SKM-1 (cell line): ENCODE results near the gene AOX1.
"Not testable (repeated sequence)": the region's sequence is repeated elsewhere in the genome, so short reads cannot be mapped to it uniquely, and the experiment has no call there.

ENCODE experiments used
- DNase-seq: peaks from one replicate; lab custom pipeline; 2025; ENCODE audit not compliant: unreplicated experiment; lab: John Stamatoyannopoulos, UW

Gene AOX1

DNA sequence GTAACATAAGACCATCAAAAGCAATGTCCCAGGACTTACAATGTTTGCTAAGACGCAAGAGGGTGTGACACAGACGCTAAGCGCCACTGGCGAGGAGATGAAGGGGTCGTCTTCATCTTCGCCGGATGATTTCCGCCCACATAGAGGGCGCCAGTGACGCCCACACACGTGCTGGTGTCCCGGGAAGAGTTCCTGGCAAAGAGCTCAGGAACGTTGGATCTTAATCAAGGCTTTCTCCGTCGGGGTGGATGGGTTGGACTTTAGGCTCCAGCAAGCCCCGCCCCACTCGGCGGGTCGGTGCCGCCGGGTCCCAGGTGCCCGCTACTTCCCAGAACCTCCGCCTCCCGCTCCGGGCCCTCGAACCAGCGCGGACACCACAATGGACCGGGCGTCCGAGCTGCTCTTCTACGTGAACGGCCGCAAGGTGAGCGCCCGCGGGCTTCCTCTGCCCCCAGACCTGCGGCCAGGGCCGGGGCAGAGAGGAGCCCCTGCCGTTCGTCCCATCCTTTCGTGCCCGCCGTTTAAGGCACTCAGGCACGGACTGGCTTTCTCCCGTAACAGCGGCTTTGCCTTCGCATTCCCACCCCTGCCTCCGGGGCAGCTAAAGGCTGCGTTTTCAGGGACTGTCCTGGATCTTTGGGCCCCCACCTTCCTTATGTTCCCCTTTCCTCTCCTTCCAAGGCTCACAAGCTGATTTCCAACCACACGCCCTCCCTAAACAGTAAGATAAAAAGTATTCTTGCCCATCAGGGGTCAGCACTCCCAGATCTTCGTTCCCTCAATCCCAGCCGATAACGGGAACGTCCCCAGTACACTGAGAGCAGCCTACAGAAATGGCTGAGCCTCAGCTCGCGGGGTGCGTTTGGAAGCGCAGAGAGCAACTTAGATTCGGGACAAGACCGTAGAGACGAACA lies at the start of gene AOX1:
TSS of gene AOX1 (plus strand) at position 285 of the 914 bp plus-strand sequence. CDS start at position 380, 95 bp downstream.
- no peak for DNase-seq

DNA sequence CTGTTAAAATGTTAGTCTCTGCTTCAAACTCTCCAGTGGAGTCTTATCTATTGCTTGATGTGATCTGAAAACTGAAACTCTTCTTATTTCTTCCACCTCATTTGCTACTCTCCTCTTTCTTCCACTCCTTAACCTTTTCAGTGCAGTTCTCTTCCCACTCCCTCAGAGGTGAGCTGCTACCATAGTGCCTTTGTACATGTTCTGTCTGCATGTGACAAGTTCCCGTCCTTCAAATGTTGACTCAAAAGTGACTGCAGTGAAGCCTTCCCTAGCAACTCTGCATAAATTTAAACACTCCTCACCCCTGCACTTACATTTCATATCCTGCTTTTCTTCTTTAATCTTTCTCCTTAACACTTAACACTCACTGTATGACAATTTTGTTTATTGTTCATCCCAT lies 47.7 kb upstream of the AOX1 start:
- DNase-seq, result no peak

DNA sequence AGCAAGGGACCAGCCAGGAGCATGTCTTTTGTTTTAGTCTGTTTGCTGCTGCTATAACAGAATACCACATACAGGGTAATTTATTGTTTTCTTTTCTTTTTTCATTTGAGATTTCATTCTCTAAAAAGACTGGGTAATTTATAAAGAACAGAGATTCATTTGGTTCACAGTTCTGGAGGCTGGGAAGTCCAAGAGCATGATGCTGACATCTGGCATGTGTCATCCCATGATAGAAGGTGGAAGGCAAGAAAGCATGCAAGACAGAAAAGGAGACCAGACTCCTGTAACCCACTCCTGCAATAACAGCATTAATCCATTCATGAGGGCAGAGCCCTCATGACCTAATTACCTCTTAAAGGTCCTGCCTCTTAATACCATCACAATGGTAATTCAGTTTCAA lies 45.0 kb upstream of the AOX1 start:
- no peak for DNase-seq

- DNase-seq, result not testable (repeated sequence)
Measured at GRCh38 chr2:200566596-200566995, 19.2 kb upstream of the AOX1 start.

DNA sequence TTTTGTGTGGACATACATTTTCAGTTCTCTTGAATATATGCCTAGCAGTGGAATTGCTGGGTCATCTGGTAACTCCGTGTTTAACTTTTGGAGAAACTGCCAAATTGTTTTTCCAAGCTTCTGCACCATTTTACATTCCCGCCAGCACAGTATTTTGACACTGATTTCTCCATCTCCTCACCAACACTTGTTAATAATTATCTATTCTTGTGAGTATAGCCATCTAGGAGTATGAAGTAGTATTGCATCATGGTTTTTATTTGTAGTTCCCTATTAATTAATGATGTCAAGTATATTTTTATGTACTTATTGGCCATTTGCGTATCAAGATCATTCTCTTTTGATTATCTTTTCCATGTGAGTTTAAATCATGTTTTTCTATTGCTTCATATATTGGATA lies 17.9 kb upstream of the AOX1 start:
- no peak for DNase-seq

- peak; percentile 21 for DNase-seq
Measured at GRCh38 chr2:200575957-200576356, 9.9 kb upstream of the AOX1 start.

GRCh38 chr2:200577027-200577426 lies 8.8 kb upstream of the AOX1 start:
- no peak for DNase-seq

GRCh38 chr2:200578778-200579177 lies 7.0 kb upstream of the AOX1 start:
- DNase-seq, result peak; percentile 22

DNA sequence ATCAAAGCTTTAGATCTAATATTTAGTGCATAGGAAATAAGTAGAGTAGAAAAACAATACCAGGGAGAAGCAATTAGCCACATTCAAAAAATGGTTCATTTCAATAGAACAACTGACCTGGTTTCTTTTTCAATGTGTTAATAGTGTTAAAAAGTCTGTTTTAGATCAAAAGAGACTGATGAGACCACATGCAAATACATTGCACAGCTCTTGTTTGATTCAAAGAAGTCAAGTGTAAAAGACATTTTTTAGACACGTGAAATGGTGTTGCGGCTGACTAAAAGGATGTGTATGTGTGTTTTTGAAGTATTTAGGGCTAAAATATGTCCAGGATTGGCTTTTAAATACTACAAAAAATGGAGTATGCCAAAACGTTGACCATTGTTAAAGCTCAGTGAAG lies 1.2 kb upstream of the AOX1 start:
- DNase-seq, result no peak

DNA sequence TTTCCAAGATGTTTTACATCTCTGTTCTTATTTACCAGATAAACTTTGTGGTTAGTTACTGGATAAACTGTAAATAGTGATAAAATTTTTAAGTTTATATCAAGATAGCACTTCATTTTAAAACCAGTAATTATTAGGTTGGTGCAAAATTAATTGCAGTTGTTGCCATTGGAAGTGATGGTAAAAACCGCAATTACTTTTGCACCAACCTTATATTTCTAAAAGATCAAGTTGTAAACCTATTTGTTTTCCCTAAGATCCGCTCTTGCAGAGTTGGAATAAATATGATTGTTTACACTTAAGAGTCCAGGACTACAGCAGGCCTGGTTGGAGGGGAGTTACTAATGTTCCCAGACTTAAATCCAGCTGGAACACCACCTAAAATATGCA lies 479 bp upstream of the AOX1 start:
- no peak for DNase-seq

DNA sequence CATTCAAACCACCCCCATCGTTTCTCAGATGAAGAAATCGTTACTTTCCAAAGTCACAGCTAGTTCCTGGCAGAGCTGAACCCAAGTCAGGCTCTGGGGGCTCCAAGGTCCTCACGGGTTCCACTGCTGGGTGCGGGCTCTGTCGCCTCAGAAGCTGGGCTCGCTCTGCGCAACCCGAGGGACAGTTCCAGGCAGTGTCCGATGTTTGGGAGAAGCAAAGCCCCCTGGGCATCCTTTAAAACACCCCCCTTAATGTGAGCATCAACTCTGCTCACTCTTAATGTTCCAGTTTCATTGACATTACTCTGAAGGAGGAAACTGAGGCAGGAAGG lies 796 bp downstream of the AOX1 start:
- no peak for DNase-seq

DNA sequence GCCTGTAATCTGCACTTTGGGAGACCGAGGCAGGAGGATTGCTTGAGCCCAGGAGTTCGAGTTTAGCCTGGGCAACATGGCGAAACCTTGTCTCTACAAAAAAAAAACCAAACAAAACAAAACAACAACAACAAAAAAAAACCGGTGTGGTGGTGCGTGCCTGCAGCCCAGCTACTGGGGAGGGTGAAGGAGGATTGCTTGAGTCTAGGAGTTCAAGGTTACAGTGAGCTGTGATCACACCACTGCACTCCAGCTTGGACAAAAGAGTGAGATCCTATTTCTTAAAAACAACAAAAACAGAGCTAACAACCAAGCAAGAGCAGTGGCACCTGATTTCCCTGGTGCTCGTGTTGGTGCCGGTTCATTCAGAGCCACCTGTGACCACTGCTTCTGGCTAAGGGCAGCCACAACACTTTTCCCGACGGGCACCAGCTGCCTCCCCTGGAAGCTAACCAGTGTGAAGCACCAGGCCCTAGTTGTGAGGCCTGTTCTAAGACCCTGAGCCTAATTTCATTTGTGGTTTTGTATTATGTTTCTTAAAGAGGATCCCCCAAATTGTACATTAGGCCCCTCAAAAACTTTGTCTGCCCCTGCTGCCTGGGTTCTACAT lies 1.3 kb downstream of the AOX1 start:
- no peak for DNase-seq

DNA sequence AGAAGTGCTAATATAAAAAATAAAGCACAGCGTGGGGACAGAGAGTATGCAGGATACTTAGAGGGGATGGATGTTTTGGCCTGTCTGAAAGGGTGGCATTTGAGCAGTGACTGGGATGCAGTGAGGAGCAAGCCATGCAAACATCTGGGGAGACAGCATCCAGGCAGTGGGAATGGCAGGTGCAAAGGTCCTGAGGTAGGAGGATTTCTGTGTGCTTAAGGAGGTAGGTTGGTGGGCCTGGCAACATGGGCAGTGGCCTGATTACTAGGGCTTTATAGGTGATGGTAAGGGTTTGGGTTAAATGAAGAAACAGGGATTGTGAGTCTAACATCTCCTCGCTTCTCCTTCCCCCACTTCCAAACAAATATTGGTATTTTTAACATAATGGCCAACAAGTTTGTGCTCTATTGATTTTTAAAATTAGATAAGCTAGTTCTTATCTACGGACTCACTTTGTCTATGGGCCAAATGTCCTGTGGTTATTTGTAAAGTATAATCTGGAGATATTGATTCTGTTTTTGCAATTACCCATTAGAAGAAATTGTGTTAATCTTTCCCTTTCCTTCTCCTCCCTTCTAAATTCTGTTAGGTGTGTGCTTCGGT lies 2.4 kb downstream of the AOX1 start:
- DNase-seq, result no peak

- DNase-seq, result no peak
Measured at GRCh38 chr2:200590090-200590489, 4.3 kb downstream of the AOX1 start.

GRCh38 chr2:200591308-200591707 lies 5.5 kb downstream of the AOX1 start:
- DNase-seq, result no peak

- DNase-seq, result no peak
Measured at GRCh38 chr2:200592406-200593075, 6.7 kb downstream of the AOX1 start.

GRCh38 chr2:200593905-200594304 lies 8.1 kb downstream of the AOX1 start:
- no peak for DNase-seq

DNA sequence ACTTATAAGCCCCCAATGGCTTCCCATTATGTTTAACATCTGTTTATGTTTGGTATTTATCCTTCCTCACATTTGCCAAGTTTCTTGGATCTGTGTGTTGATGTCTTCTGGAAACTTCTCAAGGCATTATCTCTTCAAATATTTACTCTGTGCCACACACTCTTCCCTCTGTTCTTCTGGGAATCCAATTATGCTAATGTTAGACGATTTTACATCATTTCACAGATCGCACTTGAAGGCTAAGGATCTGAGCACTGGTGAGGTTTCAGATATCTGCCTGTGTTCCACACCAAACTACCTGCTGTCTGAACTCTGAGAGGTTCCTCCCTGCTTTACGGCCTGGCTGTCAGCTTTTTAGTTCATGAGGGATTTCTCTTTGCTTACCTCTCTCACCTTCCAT lies 10.1 kb downstream of the AOX1 start:
- DNase-seq, result no peak

DNA sequence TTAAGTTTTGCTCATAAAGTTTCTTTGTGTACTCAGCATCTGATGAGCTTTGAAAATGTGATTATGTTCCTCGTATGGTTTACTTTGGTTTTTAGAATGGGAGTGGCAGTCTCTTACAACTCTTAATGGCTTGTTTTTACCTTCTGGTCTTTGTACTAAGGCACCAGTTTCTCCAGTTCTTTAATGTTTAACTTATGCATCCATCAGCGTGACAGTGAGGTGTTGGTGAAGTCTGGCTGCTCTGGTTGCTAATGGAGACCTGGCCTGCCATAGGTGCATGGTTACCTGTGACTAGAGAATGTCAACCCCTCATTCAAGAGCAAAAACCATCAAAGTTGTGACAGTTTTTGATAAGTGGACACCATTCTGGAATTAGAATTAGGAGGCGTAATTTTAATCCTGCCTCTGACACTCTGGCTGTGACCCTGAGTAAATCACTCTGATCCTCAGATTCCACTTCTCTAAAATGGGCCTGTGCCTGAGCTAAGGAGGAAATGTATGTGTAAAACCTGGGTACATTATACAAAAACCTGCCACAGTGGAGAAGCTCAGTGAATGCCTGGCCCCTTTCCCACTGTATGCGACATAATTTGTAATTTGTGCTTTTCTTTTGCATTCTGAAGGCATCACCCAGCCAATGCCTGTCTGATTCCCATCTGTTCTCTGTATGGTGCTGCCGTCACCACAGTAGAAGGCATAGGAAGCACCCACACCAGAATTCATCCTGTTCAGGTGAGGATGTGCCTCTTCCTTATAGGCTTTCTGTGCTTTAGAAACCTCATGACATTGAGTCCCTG lies 11.2 kb downstream of the AOX1 start:
- no peak for DNase-seq

- no peak for DNase-seq
Measured at GRCh38 chr2:200599206-200599605, 13.4 kb downstream of the AOX1 start.
